Stimulated activated CD4-positive, alpha-beta T cell treated with anti-CD3 and anti-CD28 coated beads, Interleukin-12 subunit alpha, Interleukin-12 subunit beta, amount 100 ng/mL, for 4 hours (primary cell): ENCODE data around the gene EFCAB9.
"Not testable (repeated sequence)": the region's sequence is repeated elsewhere in the genome, so short reads cannot be mapped to it uniquely, and the experiment has no call there.

Experiments used
- DNase-seq: peaks from one replicate; pipeline ENCODE4 v3.0.0-alpha.2; 2020

Gene EFCAB9

GRCh38 chr5:172193872-172194271 lies at the start of gene EFCAB9:
Gene EFCAB9 (plus strand): TSS chr5:172194172. CDS start chr5:172194173, 1 bp downstream.
- no peak for DNase-seq

- no peak for DNase-seq
Observed at GRCh38 chr5:172144291-172144815, 49.6 kb upstream of the EFCAB9 start.

- no peak for DNase-seq
Observed at GRCh38 chr5:172144931-172145869, 48.8 kb upstream of the EFCAB9 start.

GRCh38 chr5:172145870-172146747 lies 47.9 kb upstream of the EFCAB9 start:
- DNase-seq, result no peak

- DNase-seq, result no peak
Observed at GRCh38 chr5:172146748-172147092, 47.3 kb upstream of the EFCAB9 start.

- no peak for DNase-seq
Observed at GRCh38 chr5:172147857-172148256, 46.1 kb upstream of the EFCAB9 start.

GRCh38 chr5:172148381-172148780 lies 45.6 kb upstream of the EFCAB9 start:
- DNase-seq, result no peak

- DNase-seq, result no peak
Observed at GRCh38 chr5:172149073-172149472, 44.9 kb upstream of the EFCAB9 start.

GRCh38 chr5:172149481-172149880 lies 44.5 kb upstream of the EFCAB9 start:
- not testable (repeated sequence) for DNase-seq

- no peak for DNase-seq
Observed at GRCh38 chr5:172150514-172151425, 43.2 kb upstream of the EFCAB9 start.

- DNase-seq, result no peak
Observed at GRCh38 chr5:172151661-172152210, 42.2 kb upstream of the EFCAB9 start.

- DNase-seq, result no peak
Observed at GRCh38 chr5:172153695-172154094, 40.3 kb upstream of the EFCAB9 start.

GRCh38 chr5:172155101-172155500 lies 38.9 kb upstream of the EFCAB9 start:
- DNase-seq, result not testable (repeated sequence)

- DNase-seq, result no peak
Observed at GRCh38 chr5:172156541-172156994, 37.4 kb upstream of the EFCAB9 start.

GRCh38 chr5:172159016-172159415 lies 35.0 kb upstream of the EFCAB9 start:
- no peak for DNase-seq

GRCh38 chr5:172160506-172160905 lies 33.5 kb upstream of the EFCAB9 start:
- no peak for DNase-seq

- DNase-seq, result no peak
Observed at GRCh38 chr5:172162323-172162986, 31.5 kb upstream of the EFCAB9 start.

- DNase-seq, result no peak
Observed at GRCh38 chr5:172162987-172163343, 31.0 kb upstream of the EFCAB9 start.

GRCh38 chr5:172163346-172163745 lies 30.6 kb upstream of the EFCAB9 start:
- no peak for DNase-seq

GRCh38 chr5:172164769-172165212 lies 29.2 kb upstream of the EFCAB9 start:
- DNase-seq, result no peak

- no peak for DNase-seq
Observed at GRCh38 chr5:172165465-172165864, 28.5 kb upstream of the EFCAB9 start.
